GOT3 (cell line): Measurements from ENCODE around the gene CCT4.
"Not testable (repeated sequence)": the region's sequence is repeated elsewhere in the genome, so short reads cannot be mapped to it uniquely, and the experiment has no call there.

Experiments used
- DNase-seq: peaks from one replicate; lab custom pipeline; 2025; ENCODE audit warnings: mixed read lengths; lab: John Stamatoyannopoulos, UW

CCT4 gene

DNA sequence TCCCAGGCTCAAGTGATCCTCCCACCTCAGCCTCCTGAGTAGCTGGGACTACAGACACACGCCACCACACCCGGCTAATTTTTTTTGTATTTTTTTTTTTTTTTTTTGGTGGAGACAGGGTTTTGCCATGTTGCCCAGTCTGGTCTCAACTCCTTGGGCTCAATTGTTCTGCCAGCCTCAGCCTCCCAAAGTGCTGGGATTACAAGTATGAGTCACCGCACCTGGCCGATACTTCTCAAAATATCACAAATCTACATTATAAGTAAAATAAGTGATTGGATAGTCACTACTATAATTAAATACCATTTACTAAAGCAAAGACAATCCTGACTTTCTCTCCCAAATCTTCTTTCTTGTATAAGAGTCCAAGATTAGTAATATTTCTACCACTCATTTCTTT, 9.1 kb downstream of the CCT4 start:
- not testable (repeated sequence) for DNase-seq

DNA sequence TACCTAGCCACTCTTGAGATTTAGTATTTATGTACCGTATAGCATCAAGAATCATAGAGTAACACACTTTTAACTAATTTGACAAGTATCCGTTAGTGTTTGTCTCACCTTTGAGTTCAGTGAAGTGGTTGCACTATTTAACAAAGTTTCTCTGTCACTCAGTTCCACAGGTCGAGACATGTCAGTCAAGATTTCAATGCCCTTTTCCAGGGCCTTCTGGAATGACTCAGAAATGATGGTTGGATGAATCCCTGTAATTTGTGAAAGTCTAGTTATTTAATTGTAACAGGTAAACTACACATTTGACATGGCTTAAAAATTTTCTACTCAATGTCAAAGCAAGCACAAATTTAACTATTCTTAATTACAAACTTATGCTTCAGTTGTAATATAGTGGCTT, 9.7 kb downstream of the CCT4 start:
- DNase-seq = no peak

DNA sequence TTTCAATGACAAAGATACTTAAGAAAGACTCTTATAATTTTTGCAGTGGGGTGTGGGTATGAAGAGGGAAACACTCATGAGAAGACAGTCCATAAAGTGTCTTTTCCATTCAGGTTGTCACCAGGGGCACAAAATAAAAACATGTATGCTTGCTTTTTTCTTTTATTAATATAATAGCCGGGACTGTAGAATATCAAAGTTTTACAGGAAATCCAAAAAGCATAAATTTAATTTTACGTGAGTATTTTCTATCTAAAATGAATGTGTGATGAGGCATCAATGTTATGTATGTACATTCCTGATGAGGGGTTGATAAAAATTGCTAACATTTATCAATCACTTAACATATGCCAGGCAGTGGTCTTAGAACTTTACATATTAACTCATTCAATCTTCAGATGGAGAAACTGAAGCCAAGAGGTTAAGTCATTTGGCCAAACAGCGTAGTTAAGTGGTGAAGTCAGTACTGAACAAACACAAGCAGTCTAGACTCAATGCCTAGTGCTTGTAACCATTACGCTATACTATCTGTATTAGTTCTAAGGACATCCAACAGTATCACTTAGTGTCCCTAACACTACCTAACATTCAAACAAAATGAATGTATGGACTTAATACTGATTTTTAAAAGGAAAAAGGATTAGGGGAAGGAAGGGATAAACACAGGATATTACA, 10.7 kb downstream of the CCT4 start:
- DNase-seq = no peak

DNA sequence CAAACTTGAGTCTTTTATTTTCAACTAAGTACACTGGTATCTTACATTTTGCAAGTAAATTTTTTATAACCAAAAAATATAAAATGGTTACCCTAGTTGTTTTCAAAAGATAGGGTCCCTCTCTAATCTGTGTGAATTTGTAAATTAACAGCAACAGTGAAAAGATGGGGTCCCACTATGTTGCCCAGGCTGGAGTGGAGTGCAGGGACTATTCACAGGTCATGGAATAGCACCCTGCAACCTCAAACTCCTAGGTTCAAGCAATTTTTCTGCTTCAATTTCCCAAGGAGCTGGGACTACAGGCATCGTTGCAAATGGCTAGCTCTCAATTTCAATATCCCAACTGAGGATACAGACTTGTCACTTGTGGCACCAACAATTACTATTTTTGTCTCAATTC, 12.1 kb downstream of the CCT4 start:
- no peak for DNase-seq

DNA sequence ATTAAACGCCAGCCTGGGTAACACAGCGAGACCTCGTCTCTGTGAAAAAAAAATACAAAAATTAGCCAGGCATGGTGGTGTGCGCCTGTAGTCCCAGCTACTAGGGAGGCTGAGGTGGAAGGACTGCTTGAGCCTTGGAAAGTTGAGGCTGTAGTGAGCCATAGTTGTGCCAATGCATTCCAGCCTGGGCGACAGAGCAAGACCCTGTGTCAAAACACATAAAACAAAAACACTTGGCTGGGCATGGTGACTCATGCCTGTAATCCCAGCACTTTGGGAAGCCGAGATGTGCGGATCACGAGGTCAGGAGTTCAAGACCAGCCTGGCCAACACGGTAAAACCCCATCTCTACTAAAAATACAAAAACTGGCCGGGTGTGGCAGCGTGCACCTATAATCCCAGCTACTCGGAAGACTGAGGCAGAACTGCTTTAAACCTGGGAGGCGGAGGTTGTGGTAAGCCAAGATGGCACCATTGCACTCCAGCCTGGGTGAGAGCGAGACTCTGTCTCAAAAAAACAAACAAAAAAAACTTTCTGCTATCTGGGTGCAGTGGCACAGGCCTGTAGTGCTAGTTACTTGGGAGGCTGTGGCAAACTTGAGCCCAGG, 21.9 kb downstream of the CCT4 start:
- DNase-seq = not testable (repeated sequence)

DNA sequence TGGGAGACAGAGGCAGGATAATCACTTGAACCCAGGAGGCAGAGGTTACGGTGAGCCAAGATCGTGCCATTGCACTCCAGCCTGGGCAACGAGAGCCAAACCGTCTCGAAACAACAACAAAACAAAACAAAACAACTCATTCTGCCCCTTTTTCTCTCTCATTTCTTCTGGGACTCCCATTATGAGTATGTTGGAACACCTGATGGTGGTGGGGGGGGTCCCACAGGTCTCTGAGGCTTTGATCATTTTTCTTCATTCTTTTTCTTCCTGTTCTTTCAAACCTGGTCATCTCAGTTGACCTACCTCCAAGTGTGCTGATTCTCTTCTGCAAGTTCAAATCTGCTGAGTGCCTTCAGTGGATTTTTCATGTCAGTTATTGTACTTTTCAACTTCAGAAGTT, 26.4 kb downstream of the CCT4 start:
- no peak for DNase-seq

DNA sequence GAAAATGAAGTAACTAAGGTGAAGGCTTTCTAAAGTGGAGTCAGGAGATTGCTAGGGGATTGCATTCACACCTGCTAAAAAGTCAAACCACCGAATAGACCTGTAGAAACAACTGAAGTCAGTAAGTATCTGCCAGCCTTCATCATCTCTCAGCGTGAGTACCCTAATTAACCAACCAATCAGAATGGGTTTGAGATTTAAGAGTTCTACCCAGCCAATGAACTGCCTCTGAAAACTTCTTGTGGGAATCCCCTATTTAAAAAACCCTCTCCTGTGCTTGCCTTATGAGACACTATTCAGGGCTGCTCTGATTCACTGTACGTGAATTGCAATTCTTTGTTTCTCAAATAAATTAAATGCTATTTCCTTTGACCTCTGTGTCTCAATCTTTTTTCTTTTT, 31.2 kb downstream of the CCT4 start:
- no peak for DNase-seq

DNA sequence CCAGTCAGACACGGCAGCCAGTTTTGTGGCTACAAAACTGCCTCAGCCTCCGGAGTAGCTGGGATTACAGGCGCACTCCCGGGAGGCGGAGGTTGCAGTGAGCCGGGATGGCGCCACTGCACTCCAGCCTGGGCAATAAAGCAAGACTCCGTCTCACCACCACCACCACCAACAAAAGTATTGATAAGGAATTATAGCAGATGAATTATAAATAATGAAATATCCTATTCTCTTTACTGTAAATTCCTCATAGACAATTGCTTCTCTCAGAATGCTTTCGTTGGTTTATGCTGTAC, 33.2 kb downstream of the CCT4 start:
- no peak for DNase-seq

DNA sequence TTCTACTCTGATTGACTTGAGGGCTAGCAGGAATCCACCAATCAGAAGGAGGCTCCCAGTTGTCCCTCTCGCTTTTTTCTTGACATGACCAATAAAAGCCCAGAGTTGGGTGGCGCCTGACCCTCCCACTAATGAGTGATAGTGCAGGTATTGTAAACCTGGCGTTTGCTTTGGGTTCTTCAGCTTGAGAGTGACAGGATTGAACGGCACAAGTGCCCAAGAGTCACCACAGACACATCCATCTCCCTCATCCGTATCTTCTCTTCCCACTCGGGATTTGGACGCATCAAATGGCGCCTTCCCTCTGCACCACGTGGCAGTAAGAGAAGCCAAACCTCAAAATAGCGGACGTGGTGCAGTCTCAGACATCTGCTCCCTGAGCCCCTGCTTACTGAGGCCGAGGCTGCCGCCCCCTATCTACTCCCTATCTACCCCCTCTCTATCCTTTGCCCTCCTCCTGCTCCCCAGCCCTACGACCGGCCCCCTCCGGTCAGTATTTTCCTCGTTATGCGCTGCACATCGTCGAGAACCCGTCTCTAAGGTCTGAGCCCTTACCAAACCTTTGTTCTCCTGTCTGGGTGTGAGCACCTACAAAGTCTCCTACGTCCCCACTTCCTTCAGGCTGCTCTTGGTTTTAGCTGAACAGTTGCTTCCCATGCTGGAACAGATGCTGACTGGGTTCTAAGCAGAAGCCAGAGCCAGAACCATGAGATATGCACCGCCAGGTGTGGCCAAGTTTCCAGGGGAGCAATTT, 33.7 kb downstream of the CCT4 start:
- DNase-seq = no peak

DNA sequence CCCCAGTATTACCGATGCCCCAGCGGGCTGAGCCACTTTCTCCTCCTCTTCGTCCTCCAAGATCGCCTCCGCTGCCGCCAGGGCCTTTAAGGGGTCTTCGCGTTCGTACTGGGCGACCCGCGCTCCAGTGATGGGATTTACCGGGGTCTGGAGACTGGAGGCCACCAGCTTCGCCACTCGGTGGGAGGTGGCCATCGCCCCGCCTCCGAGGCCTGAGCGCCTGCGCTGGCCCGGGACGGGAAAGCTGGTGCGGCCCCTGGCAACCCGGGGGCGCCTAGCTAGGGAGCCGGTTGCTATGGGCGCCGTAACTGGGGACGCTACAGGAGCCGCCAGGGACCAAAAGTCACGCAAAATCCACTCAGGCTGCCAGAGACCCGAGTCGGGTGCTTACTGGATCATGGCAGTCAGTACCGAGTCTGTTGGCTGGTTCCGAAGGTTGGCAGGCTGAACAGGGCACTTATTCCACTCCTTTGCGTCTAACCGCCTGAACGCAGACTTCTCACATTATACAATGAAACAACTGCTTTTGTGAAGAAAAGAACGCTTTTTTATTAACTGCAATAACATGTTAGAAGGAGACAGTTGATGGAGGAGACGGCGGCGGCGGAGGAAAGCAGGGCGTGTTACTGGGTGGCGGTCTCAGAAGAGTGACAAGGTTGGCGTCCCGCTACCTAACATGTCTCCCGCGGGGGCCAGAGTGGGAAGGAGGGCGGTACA, 34.5 kb downstream of the CCT4 start, which contains the start of gene FAM161A:
Gene FAM161A (minus strand): TSS at position 214 of the 717 bp plus-strand sequence. CDS start 19 bp downstream, at position 195.
- peak; percentile 75 for DNase-seq

DNA sequence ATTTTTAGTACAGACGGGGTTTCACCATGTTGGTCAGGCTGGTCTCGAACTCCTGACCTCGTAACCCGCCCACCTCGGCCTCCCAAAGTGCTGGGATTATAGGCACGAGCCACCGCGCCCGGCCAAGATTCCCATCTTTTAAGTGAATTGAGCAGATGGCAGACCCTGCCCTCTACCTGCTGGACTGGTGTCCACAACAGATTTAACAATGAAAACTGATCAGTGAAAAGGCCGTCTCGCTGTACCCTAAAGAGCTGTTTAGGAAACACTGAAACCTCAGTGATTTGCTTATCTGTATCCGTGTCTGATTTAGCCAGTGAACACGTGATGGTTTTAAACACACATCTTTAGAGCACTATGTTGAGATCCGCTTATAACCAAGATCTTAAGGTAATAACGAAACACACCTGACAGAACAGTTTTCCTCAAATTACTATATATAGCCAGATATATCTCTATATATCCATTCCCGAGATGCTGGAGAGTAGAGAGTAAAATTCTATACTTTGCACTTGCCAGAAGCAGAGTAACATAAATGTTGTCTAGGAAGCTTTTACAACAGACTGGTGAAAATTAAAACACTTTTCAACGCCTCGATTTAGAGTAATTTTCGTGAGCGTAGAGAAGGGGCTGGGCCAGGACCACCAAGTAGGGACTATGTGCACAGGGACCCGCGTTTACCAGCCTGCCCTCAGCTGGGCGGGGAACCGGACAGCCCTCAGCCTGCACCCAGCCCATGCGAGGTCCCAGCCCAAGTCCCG, 35.2 kb downstream of the CCT4 start:
- DNase-seq = no peak

DNA sequence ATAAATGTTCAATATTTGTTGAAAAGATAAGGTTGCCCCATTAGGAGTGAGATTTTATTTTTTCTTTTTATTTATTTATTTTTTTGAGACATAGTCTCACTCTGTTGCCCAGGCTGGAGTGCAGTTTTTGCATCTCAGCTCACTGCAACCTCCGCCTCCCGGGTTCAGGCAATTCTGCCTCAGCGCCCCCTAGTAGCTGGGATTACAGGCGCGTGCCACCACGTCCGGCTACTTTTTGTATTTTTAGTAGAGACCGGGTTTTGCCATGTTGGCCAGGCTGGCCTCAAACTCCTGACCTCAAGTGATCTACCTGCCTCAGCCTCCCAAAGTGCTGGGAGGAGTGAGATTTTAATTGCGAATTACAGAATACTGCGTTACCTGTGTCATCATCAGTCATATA, 37.2 kb downstream of the CCT4 start:
- DNase-seq = not testable (repeated sequence)

DNA sequence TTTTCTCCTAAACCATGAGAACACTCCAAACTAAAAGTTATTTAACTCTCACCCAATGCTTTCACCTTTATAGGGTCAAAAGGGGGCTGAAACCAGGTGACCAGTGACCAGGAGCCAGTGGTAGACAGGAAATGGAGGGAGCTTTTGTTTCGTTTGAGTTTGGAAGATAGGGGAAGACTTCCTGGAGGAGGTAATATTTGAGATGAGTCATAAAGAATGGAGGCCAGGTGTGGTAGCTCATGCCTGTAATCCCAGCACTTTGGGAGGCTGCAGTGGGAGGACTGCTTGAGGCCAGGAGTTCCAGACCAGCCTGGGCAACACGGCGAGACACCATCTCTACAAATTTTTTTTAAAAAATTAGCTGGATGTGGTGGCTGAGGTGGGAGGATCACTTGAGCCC, 43.1 kb downstream of the CCT4 start:
- DNase-seq = no peak

DNA sequence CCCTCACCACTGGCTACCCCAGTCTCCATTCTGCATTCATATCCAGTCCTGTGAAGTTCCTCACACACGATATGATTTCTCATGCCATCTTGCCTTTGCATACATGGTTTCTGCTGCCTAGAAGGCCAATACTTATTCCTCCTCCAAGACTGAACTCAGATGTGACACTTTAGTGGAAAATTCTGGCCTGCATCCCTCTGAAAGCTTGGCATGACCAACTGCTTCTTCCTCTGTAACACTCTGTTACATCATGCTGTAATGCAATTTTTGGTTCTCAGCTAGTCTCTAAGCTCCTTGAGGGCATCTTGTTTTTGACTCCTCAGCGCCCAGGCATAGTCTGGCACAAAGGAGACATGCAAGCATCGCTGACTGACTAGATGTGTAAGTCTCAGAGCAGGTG, 47.2 kb downstream of the CCT4 start:
- DNase-seq = no peak

DNA sequence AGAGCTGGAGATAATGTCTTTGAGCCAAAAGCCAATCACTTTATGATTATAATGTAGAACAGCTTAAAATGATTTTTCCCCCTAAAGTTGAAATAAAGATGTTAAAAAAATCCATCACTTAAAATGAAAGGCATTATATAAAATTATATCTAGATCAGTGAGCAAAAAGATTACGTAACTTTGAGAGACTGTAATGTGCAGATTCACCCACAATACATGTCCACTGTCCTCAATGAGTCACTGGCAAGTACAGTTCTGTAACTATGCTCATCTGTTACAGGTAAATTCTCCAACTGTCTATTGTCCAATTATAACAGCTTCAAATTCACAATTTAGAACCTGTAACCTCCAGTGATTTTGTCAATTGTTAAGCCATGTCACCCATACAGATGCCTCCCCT, 53.6 kb downstream of the CCT4 start:
- DNase-seq = no peak

DNA sequence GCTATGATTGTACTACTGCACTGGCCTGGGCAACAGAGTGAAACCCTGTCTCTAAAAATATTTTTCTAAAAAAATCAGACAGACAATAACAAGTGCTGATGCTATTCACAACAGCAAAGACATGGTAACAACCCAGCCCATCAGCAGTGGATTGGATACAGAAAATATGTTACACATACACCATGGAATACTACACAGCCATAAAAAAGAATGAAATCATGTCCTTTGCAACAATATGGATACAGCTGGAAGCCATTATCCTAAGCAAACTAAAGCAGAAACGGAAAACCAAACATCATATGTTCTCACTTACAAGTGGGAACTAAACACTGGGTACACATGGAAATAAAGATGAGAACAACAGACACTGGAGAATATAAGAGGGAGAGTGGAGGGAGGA, 54.5 kb downstream of the CCT4 start:
- no peak for DNase-seq

DNA sequence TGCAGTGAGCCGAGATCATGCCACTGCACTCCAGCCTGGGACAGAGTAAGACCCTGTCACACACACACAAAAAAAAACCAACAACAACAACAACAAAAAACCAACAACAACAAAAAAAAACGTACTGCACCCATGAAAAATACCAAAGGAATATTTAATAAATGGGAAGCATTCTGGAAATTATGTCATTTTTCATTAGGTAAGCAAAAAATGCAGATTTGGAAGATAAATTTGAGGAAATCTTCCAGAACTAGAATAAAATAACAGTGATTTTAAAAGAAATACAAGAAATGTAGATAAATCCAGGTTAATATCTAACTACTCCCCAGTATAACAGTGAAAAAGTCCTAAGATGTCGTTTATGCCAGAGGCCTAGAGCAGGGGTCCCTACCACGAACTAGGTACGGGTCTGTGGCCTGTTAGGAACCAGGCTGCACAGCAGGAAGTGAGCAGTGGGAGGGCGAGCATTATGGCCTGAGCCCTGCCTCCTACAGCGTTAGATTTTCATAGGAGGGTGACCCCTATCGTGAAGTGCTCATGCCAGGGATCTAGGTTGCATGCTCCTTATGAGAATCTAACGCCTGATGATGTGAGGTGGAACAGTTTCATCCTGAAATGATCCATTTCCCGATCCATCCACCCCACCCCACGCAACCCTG, 56.1 kb downstream of the CCT4 start:
- no peak for DNase-seq

DNA sequence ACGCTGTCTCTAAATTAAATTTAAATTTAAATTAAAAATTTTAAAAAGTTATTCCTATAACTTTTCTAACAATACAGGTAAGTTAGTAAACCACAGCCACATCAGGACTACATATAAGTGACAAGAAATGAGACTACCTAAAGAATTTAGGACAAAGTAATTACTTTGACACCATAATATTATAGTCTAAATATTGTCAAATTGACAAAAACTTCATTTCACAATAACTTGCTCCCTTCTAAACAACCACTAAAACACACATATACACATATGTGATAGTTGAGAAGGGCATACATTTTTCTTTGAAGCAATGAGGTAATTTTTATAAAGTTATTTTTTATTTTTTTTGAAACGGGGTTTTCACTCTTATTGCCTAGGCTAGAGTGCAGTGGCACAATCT, 66.2 kb downstream of the CCT4 start:
- no peak for DNase-seq
